Astrocyte of the cerebellum (primary cell): Measurements from ENCODE around the gene FBXW8.
A peak's percentile ranks its signal among the peaks of the same experiment; 100 is the strongest.

Source experiments
- DNase-seq: peaks from one replicate; pipeline ENCODE4 v3.0.0-alpha.2; 2011; ENCODE audit warnings: low read depth
- H3K4me3 ChIP-seq: 2 replicates; pipeline ENCODE4 v1.5.1; 2011; ENCODE audit warnings: mild to moderate bottlenecking, low read depth, low read length, moderate library complexity
- in situ Hi-C: cut with HindIII; loops from 2 replicates; pipeline ENCODE4 v1.10.0; 2017; ENCODE audit warnings: low sequenced_read_pairs
- TF ChIP-seq, protein P1 (sequence below): IDR thresholded peaks from 2 replicates; pipeline ENCODE4 v1.5.1; 2012; ENCODE audit warnings: low read length, low read depth, moderate library complexity, mild to moderate bottlenecking; ENCODE audit errors: missing control alignments

FBXW8 gene, protein sequence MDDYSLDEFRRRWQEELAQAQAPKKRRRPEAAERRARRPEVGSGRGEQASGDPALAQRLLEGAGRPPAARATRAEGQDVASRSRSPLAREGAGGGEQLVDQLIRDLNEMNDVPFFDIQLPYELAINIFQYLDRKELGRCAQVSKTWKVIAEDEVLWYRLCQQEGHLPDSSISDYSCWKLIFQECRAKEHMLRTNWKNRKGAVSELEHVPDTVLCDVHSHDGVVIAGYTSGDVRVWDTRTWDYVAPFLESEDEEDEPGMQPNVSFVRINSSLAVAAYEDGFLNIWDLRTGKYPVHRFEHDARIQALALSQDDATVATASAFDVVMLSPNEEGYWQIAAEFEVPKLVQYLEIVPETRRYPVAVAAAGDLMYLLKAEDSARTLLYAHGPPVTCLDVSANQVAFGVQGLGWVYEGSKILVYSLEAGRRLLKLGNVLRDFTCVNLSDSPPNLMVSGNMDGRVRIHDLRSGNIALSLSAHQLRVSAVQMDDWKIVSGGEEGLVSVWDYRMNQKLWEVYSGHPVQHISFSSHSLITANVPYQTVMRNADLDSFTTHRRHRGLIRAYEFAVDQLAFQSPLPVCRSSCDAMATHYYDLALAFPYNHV

DNA sequence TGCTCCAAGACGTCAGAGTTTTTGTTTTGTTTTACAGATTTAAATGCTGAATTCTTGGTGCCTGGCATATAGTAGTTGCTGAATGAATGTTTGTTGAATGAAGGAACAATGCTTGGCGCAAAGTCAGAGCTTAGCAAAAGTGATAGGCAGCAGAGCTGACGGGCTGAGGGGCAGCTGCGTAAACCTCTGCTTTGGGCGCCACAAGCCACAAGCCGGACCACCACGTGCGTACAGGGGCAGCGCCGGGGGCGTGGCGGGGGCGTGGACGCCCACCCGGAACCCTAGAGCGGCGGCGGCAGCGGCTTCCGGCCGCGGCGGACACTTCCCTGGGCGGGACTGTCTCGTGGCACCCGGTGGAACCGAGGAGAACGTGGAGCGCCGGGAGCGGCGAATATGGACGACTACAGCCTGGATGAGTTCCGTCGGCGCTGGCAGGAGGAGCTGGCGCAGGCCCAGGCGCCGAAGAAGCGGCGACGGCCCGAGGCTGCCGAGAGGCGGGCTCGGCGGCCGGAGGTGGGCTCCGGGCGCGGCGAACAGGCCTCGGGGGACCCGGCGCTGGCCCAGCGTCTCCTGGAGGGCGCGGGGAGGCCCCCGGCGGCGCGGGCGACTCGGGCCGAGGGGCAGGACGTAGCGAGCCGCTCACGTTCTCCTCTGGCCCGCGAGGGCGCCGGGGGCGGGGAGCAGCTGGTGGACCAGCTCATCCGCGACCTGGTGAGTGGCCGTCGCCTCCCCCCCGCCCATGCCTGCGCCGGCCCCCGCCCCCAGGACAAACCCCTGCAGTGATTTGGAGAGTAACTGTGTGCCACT lies at the start of gene FBXW8:
Gene FBXW8 (plus strand): TSS at position 306 of the 807 bp plus-strand sequence. CDS start 88 bp downstream, at position 394.
- H3K4me3 ChIP-seq, result peak within 1 kb of the TSS; percentile 65
- TF ChIP-seq, protein P1, sequence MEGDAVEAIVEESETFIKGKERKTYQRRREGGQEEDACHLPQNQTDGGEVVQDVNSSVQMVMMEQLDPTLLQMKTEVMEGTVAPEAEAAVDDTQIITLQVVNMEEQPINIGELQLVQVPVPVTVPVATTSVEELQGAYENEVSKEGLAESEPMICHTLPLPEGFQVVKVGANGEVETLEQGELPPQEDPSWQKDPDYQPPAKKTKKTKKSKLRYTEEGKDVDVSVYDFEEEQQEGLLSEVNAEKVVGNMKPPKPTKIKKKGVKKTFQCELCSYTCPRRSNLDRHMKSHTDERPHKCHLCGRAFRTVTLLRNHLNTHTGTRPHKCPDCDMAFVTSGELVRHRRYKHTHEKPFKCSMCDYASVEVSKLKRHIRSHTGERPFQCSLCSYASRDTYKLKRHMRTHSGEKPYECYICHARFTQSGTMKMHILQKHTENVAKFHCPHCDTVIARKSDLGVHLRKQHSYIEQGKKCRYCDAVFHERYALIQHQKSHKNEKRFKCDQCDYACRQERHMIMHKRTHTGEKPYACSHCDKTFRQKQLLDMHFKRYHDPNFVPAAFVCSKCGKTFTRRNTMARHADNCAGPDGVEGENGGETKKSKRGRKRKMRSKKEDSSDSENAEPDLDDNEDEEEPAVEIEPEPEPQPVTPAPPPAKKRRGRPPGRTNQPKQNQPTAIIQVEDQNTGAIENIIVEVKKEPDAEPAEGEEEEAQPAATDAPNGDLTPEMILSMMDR, result no peak
- peak; percentile 35 for DNase-seq
- in situ Hi-C loops, result no loop called here

DNA sequence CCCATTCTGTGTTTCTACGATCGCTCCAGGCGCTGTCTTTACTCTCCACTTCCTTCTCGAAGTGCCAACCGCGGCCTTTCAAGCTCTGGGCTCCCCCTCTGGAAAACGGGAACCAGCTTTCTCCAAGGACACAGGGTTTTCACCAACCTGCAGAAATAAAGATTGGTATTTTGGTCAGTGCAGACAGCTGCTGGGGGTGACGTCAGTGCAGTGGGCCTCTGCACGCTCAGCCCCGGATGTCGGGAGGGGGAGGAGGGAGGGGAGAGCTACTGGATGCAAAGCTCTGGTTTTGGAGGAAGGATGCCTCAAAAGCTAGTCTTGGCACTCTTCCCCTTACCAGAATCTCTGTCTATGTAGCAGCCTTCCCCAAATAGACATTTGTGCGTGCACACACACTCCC lies 49.4 kb upstream of the FBXW8 start:
- in situ Hi-C loops, result no loop called here
- TF ChIP-seq, protein P1, result no peak
- H3K4me3 ChIP-seq, result no peak overlapping the region
- no peak for DNase-seq

DNA sequence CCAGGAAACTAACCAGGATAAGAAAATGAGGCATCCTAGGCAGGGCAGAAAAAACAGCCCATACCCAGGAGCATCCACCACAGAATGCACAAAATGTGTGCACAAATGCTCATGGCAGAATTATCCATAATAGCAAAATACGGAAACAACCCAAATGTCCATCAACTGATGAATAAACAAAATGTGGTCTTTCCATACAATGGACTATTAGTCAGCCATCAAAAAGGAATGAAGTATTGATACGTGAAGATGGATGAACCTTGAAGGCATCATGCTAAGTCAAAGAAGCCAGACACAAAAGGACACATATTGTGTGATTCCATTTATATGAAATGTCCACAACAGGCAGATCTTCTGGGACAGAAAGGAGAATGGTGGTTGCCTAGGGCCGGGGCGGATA lies 48.6 kb upstream of the FBXW8 start:
- TF ChIP-seq, protein P1, result no peak
- H3K4me3 ChIP-seq, result no peak overlapping the region
- no peak for DNase-seq
- in situ Hi-C loops, result no loop called here

DNA sequence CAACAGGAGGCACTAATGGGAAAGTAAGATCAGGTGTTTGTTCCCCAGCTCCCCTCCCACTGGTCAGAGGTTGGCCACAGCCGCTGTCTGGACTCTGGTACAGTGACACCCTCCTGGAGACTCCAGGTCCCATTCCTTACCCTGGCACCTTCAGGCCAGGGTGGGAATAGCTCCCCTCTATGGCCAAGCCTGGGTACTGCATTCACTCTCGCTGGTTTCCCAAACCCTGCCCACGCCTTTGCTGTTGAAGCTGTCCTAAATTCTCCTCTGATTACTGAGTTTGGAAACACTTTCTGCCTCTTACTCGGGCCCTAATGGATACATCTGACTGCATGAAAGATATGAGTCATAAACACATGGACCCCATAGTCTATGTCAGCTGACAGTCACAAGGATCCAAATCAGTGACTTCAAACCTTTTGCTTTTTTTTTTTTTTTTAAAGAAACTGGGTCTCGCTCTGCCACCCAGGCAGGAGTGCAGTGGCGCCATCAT lies 47.4 kb upstream of the FBXW8 start:
- TF ChIP-seq, protein P1, result peak; percentile 51
- in situ Hi-C loops, result no loop called here
- no peak overlapping the region for H3K4me3 ChIP-seq
- no peak for DNase-seq

DNA sequence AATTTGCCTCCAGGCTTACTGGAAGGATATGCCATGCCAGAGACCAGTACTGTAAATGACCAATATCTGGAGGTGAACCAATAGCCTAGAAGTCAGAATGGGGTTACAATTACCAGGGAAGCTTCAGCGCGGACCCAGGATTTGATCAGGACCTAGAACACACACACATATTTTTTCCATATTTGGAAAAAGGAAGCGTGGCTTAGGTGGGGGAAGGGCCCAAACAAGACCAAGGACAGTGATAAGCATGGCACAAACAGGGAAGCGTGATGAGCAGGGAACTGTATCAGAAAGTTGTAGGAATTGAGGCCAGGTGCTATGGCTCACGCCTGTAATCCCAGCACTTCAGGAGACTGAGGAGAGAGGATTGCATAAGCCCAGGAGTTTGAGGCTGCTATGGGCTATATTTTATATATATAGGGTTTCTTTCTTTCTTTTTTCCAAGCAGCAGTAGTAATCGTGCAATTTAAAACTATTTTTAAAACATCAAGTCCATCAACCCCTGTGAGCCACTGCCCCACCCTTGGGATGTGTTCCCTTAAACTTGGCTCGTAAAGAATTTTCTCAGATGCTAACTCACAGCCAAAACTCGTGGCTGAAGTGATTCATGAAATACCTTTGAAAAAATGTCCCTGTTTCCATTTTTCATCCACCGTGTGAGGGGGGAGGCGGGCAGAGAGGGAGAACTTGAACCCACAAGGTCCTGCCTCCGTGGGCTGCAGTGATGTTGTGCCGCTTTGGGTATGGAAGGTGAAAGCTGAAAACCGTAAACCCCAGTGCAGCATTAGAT lies 46.2 kb upstream of the FBXW8 start:
- peak; percentile 13 for DNase-seq
- H3K4me3 ChIP-seq, result no peak overlapping the region
- in situ Hi-C loops, result no loop called here
- TF ChIP-seq, protein P1, result no peak
